ENCODE data around the gene NELFE.

DNA sequence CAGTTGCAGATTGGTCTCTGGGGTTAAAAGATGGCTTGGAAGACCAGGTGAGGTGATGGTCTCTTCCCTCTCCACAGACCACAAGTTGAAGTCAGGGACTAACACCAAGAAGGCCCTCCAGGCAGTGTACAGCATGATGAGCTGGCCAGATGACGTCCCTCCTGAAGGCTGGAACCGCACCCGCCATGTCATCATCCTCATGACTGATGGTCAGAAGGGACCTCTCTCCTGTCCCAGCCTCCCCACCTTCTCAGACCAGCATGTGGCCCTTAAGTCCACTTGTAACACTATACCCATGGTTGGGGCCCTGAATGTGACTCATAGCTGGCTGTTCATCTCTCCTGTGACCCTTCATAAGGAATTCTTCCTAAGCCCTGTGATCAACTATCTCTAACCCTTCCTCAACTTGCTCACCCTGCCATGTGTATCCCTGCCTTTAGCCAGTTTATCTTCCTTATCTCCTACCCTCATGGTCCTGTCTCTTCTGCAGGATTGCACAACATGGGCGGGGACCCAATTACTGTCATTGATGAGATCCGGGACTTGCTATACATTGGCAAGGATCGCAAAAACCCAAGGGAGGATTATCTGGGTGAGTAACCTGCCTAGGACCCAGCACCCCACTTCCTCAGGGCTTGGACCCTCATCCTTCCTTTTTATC is 9.9 kb downstream of the NELFE start:
- TF ChIP-seq POLR2AphosphoS5 (IDR thresholded peaks at IDR 0.05; ENCODE audit: low read depth, low read length) (no peak), TAF1 (IDR thresholded peaks at IDR 0.05; ENCODE audit: low read depth, low read length) (no peak), POLR2A (IDR thresholded peaks at IDR 0.05; ENCODE audit: low read depth, low read length) (no peak), POU2F2 (IDR thresholded peaks at IDR 0.05; ENCODE audit: low read depth, low read length) (no peak)

All from GM12891 (cell line).